ENCODE measurements around the gene LDLRAD2. TPM values are rescaled to one million over a fixed set of nuclear protein-coding genes. Genes with fewer than 3 reads are reported as not detected.
"Not testable (repeated sequence)": the region's sequence is repeated elsewhere in the genome, so short reads cannot be mapped to it uniquely, and the experiment has no call there.

Gene LDLRAD2
- polyA plus RNA-seq, 5 donors = 3.6 to 6.6 (median 4.2) TPM

DNA sequence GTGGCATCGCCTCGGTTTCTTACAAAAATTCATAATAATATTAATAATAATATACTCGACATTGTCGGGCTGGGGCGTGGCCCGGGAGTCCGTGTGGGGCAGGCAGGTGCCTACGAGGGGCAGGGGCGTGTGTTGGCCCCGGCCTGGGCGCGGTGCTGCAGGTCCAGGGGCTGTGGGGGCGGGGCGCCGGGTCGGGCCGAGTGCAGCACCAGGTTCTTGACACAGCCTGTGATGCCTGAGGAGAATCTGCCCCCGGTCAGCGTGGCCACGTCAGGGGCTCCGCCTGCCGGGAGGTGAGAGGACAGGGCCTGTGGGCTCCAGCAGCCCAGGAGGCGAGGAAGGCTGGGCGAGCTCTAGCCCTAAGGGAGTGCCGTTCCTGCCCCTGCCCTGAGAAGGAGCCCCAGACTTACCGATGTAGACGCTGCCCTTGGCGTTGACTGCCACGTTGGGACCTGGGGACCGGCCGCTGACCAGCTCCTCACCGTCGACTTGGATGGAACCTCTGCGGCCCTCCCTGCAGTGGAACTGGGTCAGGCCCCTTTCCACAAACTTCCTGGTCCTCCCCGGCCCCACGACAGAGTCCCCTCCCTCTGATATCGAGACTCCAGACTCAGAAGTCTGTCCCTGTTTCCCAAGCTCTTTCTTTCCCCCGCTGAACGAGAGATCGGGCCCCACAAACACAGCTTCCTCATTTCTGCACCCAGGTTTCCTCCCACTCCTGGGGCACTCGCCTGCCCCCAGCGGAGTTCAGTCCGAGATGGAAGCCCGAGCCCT is 11.3 kb downstream of the LDLRAD2 start:
- no peak for DNase-seq

DNA sequence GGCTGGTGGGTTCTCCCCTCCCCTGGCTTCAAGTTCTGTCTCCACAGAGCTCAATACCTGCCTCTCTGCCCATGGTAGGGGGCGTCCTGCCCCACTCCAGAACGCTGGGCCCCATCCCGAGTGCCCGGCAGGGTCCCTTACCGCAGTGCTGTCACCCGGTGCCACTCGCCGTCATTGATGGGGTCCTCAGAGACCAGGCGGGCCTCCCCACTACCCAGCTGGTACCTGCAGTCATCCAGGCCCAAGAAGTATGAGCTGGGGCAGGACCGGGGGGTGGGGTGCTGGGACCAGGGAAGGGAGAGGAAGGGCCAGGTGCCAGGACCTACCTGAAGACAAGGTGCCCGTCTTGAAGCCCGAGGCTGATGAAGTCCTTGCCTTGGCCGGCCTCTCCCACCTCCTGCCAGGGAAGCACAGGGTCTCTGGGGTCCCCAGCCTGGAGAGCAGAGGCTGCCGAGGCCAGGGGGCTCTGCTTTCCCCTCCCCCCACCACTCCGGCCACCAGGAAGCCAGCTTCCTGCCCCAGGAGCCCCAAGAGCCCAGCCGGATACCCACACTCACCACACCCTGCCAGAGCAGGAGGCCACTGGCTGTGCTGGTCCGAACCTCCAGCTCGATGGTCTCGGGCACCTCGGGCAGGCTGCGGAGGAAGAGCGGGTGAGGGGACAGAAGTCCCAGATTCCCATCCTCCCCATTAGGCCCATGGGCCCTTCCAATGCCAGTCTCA is 12.1 kb downstream of the LDLRAD2 start:
- no peak for DNase-seq

DNA sequence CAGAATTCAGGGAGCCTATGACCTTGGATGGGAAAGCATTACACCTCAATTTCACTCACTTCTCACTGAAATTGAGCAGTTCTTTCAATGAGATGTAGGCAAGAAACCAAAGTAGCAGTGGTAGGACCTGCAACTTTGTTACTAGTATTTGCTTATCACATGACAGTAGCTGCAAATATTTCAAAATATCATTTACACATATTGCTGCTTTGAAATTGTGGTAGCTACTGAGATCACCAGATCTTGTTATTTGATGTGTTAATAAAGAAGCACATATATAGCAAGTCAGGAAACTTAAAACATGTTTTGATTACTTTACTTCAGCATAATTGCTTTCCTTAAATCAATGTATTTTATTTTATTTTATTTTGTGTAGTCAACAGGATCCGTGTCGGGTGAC is 12.9 kb downstream of the LDLRAD2 start:
- DNase-seq = no peak

DNA sequence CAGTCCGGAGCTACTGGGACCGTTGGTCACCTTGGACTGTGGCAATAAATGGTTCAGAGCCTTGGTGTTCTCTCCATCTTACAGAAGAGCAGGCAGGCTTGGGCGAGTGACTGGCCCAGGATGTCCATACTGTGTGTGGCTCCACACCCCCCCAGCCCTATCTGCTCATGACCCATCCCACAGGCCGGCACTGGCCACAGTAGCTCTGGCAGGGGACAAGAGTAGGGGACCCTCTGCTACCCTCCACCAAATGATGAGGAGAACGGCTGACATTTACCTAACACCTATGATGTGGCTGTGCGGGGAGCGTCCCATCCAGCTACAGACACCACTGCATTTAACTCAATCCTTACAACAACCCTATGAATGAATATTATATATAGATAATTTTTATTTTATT is 13.3 kb downstream of the LDLRAD2 start:
- DNase-seq = no peak

DNA sequence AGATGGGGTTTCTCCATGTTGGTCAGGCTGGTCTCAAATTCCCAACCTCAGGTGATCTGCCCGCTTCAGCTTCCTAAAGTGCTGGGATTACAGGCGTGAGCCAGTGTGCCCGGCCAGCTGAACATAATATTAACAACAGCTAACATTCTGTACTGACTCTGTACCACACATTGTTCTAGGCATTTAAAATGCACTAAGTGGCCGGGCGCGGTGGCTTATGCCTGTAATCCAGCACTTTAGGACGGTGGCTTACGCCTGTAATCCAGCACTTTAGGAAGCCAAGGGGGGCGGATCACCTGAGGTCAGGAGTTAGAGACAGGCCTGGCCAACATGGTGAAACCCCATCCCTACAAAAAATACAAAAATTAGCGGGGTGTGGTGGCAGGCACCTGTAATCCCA is 14.6 kb downstream of the LDLRAD2 start:
- DNase-seq = not testable (repeated sequence)

DNA sequence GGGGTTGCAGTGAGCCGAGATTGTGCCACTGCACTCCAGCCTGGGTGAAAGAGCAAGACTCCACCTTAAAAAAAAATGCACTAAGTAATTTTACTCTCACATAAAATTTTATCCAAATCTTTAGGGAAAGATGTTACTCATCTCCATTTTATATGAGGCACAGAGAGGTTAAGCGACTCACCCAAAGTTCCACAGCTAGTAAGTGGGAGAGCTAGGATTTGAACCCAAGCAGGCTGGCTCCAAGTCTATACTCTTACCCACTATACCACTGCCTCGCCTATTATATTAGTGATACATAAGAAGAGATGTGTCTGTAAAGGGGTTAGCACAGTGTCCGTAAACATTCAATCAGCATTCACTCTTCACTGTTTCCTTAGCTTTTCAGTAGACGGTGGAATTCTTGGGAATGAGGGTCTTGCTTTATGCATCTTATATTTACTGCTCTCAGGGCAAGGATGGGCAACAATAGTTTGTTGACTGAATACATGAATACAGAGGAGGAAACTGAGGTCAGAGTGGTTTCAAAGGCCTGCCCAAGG is 15.1 kb downstream of the LDLRAD2 start:
- DNase-seq = no peak

DNA sequence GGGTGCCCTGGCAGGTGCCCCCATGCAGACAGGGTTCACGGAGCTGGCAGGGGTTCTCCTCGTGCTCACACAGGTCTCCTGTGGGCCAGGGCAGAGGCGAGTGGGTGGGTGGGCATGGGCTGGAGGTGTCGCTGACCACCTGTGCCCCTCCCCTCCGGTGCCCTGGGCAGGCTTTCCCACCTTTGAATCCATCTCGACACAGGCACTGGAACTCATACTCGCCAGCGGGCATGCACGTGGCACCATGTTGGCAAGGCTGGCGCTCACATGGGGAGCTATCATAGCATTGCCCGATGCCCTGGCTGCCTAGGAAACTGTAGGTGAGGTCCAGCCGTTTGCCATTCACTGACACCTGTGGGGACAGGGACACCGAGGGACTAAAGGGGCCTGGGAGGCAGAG is 16.0 kb downstream of the LDLRAD2 start:
- DNase-seq = no peak

DNA sequence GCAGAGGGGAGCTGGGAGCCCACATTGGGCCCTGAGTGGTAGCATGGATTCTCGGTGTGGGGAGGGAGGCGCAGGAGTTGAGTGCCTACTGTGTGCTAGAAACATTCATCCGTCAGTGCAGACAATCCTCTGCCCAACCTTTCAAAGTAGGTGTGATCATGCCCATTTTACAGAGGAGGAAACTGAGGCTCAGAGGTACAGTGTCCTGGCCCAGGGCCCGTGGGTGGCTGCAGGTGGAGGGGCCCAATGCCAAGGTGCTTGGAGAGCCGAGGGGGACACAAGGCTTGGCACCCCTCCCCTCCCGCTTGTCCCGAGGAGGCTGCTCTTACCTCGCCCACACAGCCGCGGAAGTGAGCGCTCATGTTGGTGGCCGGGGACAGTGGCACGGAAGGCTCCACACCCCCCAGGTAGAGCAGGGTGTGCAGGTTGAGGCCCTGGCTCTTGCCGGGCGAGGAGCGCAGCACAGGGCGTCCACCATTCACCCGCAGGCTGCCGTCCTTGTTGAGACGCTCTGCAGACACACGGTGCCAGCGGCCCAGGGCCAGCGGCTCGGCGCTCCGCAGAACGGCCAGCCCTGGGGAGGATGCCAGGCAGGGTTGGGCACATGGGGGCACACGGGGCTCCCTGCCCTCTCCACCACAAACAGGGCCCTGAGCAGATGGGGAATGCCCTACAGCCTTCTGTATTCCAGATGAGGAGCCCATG is 16.6 kb downstream of the LDLRAD2 start:
- no peak for DNase-seq

DNA sequence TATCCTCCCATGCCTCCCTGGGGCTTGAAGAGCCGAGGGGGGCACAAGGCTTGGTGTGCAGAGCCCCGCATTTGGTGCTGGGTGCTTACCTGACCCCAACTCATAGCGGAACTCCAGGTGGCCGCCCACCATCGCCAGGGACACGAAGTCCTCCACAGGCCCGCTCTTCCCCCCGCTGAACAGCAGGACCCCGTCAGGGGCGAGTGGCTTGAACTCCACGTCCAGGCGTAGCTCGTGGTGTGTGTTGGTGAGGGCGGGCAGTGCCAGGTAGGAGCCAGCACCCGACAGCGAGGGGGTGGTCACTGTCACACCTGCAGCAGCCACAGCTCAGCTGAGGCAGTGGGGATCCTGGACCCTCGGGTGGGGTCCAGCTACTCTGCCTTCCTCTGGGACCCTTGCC is 17.2 kb downstream of the LDLRAD2 start:
- DNase-seq = no peak

DNA sequence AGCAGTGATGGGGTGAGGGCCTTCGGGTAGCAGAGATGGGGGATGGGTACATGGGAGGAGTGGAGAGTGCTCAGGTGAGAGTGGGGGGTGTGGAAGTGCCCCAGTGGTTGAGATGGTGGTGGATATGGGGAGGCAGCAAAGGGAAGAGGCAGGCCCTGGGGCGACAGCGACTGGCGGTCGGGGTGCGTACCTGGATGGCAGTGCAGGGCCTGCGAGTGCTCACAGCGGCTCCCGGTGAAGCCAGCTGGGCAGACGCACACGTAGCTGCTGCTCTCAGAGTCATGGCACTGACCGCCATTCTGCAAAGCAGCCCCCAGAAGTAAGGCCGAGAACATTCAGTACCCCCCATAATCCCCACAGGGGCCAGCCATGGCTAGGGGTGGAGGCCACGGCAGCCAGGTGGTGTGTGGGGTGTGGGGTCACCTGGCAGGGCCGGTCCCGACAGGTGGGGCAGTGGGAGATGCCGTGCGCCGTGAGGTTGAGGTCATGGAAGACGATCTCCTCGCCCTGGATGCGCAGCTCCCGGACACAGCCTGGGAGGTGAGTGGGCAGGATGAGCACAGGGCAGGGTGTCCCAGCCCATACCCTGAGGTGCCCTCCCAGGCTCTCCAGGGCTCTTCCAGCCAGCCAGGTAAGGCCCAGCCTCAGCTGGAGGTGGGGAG is 18.9 kb downstream of the LDLRAD2 start:
- no peak for DNase-seq

DNA sequence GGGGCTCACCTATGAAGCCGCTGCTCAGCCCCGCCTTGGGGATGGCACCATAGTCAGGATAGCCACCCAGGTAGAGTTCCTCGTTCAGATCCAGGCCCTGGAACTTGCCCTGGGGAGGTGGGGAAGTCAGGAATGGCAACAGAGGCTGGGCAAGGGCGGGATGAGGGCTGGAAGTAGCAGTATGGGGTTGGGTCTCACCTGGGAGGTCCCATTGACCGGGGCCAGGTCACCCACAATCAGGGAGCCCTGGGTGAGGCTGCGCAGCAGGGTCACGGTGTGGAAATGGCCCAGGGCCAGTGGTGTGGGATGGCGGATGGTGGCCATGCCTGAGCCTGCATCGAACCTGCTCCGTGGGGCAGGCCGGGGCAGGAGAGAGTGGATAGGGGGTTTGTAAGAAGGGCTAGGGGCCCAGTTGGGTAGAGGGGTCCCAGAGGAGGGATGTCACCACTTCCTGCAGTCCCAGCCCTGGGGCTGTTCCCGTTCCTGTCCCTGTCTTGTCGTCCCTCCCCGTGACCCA is 19.4 kb downstream of the LDLRAD2 start:
- no peak for DNase-seq

DNA sequence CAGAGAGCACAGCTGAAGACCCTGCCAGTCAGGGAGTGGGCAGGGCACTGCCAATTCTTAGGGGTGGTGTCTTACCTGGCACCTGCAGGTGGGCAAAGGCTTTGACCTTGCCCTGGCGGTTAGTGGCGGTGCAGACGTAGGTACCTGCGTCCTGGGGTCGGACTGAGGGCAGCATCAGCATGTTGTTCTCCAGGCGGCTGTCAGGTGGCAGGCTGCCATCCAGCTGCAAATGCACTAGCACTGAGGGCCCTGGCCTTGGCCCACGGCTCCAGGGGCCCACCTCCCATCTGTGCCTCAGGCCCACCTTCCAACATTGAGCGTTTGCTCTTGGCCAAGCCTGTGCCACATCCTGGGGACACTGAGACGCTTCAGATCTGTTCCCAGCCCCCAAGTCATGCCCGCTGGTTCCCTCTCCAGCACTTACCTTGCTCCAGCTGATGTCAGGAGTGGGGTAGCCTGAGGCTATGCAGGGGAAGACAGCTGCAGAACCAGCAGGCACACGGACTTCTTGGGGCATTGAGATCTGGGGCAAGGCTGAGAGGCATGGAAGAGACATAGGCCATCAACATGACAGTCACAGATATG is 21.4 kb downstream of the LDLRAD2 start:
- DNase-seq = no peak

DNA sequence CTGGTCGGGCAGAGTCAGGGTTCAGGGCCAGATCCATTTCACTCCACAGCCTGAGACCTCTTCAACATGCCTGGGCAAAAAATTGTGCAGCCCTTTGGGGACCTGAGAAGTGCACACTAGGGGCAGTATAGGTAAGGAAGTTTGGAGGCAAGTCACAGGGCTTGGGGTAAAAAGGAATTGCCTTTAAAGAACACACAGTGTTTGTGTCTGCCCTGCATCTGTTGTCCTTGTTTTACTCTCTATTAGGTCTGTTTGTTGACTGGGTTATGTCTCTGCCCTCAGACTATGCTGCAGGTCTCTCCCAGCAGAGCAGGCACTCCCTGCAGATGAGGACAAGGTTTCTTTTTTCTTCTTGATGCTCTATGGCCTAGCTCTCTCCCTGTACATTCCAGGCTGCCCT is 22.0 kb downstream of the LDLRAD2 start:
- DNase-seq = no peak

DNA sequence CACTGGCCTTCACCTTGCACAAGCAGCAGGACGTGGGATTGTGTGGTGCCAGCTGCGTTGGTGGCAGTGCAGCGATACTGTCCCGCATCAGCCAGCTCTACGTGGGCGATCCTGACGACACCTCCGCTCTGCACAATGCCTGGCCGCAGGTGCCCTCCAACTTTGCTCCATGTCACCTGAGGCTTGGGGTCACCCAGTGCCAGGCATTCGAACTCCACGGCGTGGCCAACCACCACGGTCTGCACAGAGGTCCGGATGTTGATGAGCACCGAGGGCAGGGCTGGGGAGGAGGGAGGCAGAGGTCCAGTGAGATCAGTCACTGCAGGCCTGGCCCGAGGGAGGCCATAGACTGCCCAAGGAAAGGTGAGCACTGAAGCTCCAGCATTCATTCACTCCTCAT is 22.6 kb downstream of the LDLRAD2 start:
- DNase-seq = no peak

DNA sequence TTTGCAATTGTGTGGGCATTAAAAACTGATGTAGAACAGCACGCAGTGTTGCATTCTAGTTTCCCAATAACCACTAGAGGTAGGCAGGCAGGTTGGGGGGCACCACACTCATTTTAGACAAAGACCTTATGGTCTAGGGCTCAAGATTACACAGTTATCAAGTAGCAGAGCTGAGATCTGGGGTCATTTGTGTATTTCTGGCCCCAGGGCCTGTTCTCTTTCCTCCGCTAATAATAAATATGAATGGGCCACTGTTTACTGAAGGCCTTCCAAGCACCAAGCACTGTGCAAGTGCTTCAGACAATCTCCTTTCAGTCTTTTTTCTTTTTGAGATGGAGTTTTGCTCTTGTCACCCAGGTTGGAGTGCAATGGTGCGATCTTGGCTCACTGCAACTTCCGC is 23.9 kb downstream of the LDLRAD2 start:
- no peak for DNase-seq

DNA sequence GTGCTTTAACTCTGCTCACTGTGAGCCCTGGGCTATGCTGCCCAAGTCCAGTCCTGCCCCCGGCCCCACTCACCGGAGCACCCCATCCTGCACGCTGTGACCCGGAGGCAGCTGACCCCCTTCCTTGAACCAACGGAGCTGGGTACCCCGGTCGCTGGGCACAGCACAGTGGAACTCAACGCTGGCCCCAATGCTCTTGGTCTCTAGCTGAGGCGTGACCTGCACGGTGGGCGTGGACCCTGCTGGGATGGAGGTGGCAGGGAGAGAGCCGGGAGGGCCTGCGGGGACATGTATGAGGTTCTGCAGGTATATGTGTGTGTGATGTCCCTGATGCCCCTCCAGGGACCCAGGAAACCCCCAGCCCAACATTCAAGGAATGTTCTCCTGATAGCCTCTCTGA is 24.7 kb downstream of the LDLRAD2 start:
- DNase-seq = no peak

DNA sequence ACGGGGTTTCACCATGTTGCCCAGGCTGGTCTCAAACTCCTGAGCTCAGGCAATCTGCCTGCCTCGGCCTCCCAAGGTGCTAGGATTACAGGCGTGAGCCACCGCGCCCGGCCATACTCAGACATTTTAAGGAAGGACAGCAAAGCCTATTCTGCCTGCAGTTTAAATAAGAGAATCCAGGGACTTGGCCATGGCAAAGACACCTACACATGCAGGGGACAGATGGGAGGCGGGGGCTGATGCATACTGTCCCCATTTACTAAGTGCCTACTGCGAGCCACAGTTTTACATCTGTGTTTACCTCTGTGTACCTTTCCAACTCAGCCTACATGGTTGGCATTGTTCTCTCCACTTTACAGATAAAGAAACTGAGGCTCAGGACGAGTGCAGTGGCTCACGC is 25.4 kb downstream of the LDLRAD2 start:
- no peak for DNase-seq

DNA sequence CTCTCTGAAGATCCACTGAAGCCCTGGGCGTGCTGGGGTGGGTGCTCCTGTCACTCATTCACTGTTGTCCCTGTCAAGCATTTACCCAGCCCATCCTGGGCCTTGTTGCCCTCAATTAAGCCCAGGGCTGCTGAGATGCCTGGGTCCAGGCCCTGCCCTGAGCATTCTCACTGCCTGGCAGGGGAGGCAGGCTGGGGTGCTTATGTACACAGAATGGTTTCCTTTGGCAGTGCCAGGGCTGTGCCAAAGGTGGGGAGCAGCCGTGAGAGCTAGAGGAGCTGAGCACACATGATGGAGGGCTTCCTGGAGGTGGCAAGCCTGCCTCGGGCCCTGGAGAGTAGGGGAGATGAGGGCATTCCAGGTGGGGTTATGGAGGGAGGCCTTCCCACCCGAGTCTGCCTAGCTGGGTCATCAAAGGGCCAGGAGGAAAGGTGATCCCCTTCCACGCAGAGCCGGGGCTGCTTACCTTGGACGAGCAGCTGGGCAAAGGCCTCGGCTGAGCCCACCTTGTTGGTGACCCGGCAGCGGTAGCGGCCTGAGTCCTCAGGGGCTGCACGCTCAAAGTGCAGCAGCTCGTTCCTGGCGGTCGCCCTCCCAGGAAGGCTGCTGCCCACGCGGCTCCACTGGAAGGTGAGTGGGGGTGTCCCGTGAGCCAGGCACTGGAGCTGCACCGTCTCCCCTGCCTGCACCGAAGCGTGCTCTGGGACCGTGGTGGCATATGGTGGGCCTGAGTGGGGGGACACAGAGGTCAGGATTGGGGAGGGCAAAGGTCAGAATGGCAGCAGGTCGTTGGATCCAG is 26.5 kb downstream of the LDLRAD2 start:
- no peak for DNase-seq

DNA sequence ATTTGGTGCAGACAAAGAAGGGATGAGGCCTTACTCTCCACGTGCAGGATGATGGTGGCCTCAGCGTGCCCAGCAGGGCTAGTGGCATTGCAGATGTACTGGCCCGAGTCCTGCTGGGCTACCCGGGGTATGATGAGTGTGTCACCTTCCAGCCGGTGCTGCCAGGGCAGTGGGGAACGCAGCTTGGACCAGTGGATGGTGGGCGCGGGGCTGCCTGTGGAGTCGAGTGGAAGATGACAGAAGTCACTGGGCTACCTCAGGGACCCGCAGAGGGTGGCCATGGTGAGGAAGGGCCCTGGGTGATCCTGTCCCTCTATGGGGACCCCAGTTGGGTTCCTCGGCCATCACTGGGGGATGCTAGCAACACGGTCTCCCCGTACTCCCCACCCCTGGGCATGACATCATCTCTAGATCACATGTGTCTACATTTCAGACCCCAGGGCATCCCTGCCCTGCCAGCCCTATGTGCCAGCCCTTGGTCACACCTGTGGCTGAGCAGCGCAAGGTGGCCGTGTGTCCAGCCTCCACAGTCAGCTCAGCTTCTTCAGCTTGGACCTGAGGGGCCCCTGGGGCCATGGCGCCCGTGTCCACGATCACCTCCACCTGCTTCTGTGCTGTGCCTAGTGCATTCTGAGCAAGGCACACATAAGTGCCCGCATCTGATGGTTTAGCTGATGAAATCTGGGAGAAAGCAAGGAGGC is 27.4 kb downstream of the LDLRAD2 start:
- DNase-seq = no peak

DNA sequence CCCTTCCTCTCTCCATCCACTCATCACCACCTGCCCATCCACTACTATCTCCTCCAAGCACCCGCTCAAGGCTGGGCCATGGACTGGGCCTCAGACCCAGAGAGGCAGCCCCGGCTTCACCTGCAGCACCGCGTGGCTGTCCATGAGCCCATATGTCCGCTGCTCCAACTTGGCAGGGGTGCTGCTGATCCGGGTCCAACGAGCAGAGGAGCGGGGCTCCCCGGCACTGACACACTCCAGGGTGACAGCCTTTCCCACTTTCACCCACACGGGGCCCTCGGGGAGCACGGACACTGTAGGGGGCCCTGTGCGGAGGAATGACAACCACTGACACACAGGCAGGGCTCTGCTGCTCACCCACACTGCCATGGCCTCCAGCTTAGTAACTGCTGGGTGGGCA is 28.9 kb downstream of the LDLRAD2 start:
- DNase-seq = no peak

Measured in right lung (tissue), 5 donors.